GM18498 (cell line): ENCODE results near the gene WASHC2A.
A peak's percentile ranks its signal among the peaks of the same experiment; 100 is the strongest.
"Not testable (repeated sequence)": the region's sequence is repeated elsewhere in the genome, so short reads cannot be mapped to it uniquely, and the experiment has no call there.

Experiments used
- ATAC-seq: cut with Tn5 transposase; IDR thresholded peaks from one replicate; pipeline ENCODE4 v1.9.1; 2021; ENCODE audit warnings: mild to moderate bottlenecking, moderate library complexity; ENCODE audit not compliant: unreplicated experiment

WASHC2A gene

GRCh38 chr10:50063100-50063499 lies 4.7 kb upstream of the WASHC2A start:
- no peak for ATAC-seq

- not testable (repeated sequence) for ATAC-seq
These were observed 552 bp downstream of the WASHC2A start for GRCh38 chr10:50068352-50068659.

GRCh38 chr10:50075139-50075538 lies 7.4 kb downstream of the WASHC2A start:
- ATAC-seq: not testable (repeated sequence)

GRCh38 chr10:50075544-50075943 lies 7.8 kb downstream of the WASHC2A start:
- ATAC-seq: not testable (repeated sequence)

- not testable (repeated sequence) for ATAC-seq
These were observed 23.6 kb downstream of the WASHC2A start for GRCh38 chr10:50091304-50091703.

- ATAC-seq: not testable (repeated sequence)
These were observed 25.2 kb downstream of the WASHC2A start for GRCh38 chr10:50092928-50093327.

- not testable (repeated sequence) for ATAC-seq
These were observed 26.9 kb downstream of the WASHC2A start for GRCh38 chr10:50094630-50095029.

- ATAC-seq: not testable (repeated sequence)
These were observed 27.6 kb downstream of the WASHC2A start for GRCh38 chr10:50095402-50095801.

GRCh38 chr10:50096722-50097121 lies 29.0 kb downstream of the WASHC2A start:
- not testable (repeated sequence) for ATAC-seq

GRCh38 chr10:50098645-50099044 lies 30.9 kb downstream of the WASHC2A start:
- not testable (repeated sequence) for ATAC-seq

GRCh38 chr10:50101139-50101582 lies 33.4 kb downstream of the WASHC2A start:
- ATAC-seq: not testable (repeated sequence)

GRCh38 chr10:50101747-50102146 lies 34.0 kb downstream of the WASHC2A start:
- ATAC-seq: peak; percentile 15

- peak; percentile 73 for ATAC-seq
These were observed 34.5 kb downstream of the WASHC2A start for GRCh38 chr10:50102267-50102666.

- ATAC-seq: not testable (repeated sequence)
These were observed 41.4 kb downstream of the WASHC2A start for GRCh38 chr10:50108999-50109698.

- ATAC-seq: not testable (repeated sequence)
These were observed 44.8 kb downstream of the WASHC2A start for GRCh38 chr10:50112419-50113112.

- not testable (repeated sequence) for ATAC-seq
These were observed 59.0 kb downstream of the WASHC2A start for GRCh38 chr10:50126765-50127164.

GRCh38 chr10:50127770-50128292 lies 60.1 kb downstream of the WASHC2A start:
- not testable (repeated sequence) for ATAC-seq

GRCh38 chr10:50131245-50131965 lies 63.7 kb downstream of the WASHC2A start:
- ATAC-seq: not testable (repeated sequence)

GRCh38 chr10:50132322-50132721 lies 64.6 kb downstream of the WASHC2A start:
- ATAC-seq: not testable (repeated sequence)

GRCh38 chr10:50132841-50133240 lies 65.1 kb downstream of the WASHC2A start:
- not testable (repeated sequence) for ATAC-seq

GRCh38 chr10:50143512-50144174 lies 75.9 kb downstream of the WASHC2A start:
- not testable (repeated sequence) for ATAC-seq
